NCI-H69 (cell line): Measurements from ENCODE around the gene LMTK2.

ENCODE experiments used
- DNase-seq: peaks from one replicate; lab custom pipeline; 2025; lab: John Stamatoyannopoulos, UW

The LMTK2 gene

GRCh38 chr7:98175260-98175940, 68.7 kb downstream of the LMTK2 start:
- no peak for DNase-seq

- no peak for DNase-seq
Measured at GRCh38 chr7:98177553-98177952, 70.9 kb downstream of the LMTK2 start.

- no peak for DNase-seq
Measured at GRCh38 chr7:98178321-98178720, 71.7 kb downstream of the LMTK2 start.

GRCh38 chr7:98178762-98179490, 72.3 kb downstream of the LMTK2 start:
- DNase-seq, result no peak

- DNase-seq, result no peak
Measured at GRCh38 chr7:98180751-98181150, 74.1 kb downstream of the LMTK2 start.

GRCh38 chr7:98185101-98185500, 78.4 kb downstream of the LMTK2 start:
- no peak for DNase-seq

GRCh38 chr7:98186452-98187137, 79.9 kb downstream of the LMTK2 start:
- no peak for DNase-seq

- no peak for DNase-seq
Measured at GRCh38 chr7:98187138-98187502, 80.5 kb downstream of the LMTK2 start.

GRCh38 chr7:98189559-98189958, 82.9 kb downstream of the LMTK2 start:
- no peak for DNase-seq

- DNase-seq, result no peak
Measured at GRCh38 chr7:98191668-98192431, 85.2 kb downstream of the LMTK2 start.

GRCh38 chr7:98192781-98193457, 86.3 kb downstream of the LMTK2 start:
- DNase-seq, result no peak

- no peak for DNase-seq
Measured at GRCh38 chr7:98193474-98194180, 87.0 kb downstream of the LMTK2 start.

- DNase-seq, result no peak
Measured at GRCh38 chr7:98194186-98194585, 87.5 kb downstream of the LMTK2 start.

GRCh38 chr7:98194672-98195457, 88.2 kb downstream of the LMTK2 start:
- no peak for DNase-seq

- no peak for DNase-seq
Measured at GRCh38 chr7:98196706-98197605, 90.3 kb downstream of the LMTK2 start.

GRCh38 chr7:98199131-98199530, 92.5 kb downstream of the LMTK2 start:
- no peak for DNase-seq

GRCh38 chr7:98200364-98200763, 93.7 kb downstream of the LMTK2 start:
- DNase-seq, result no peak

- DNase-seq, result no peak
Measured at GRCh38 chr7:98202367-98203195, 95.9 kb downstream of the LMTK2 start.
